Posterior vena cava (tissue), 2 donors: ENCODE results near the gene KY. TPM values are rescaled to one million over a fixed set of nuclear protein-coding genes. Genes with fewer than 3 reads are reported as not detected.
"Not testable (repeated sequence)": the region's sequence is repeated elsewhere in the genome, so short reads cannot be mapped to it uniquely, and the experiment has no call there.

ENCODE experiments used
- DNase-seq: peaks from one replicate; pipeline ENCODE4 v3.0.0-alpha.2; 2020; ENCODE audit warnings: low spot score
- intact Hi-C, 2 donors: fragments of 100-400 bp; cut with DNase I; formaldehyde crosslinking; loops; one replicate each; pipeline versions ENCODE4 v1.14.1 to v1.14.2; 2022 to 2023
- total RNA-seq, 2 donors: library from RNA; stranded (reverse); fragmentation: NEBNext Ultra II Directional; extraction: Animal tissue kit (Norgen Biotek cat#: 25700); gene quantifications; one replicate each; pipeline ENCODE4 v1.2.1, GENCODE V29; 2021
- donor health status: DM: yes; HTN: yes; CAD: no.
- donor health status: DM: yes; HTN: yes; CAD: no.

Gene KY
- total RNA-seq, 2 donors from 2014 or later = 3.2 to 3.8 TPM

GRCh38 chr3:134608771-134609435 lies 41.9 kb downstream of the KY start:
- DNase-seq = peak; percentile 38
- intact Hi-C loops = loop anchor here in 1 of 2 donors (10.0 kb wide), 1 partner anchor 1286 kb away; no protein-coding TSS in a partner anchor

- no peak for DNase-seq
- intact Hi-C loops = loop anchor here in 1 of 2 donors (10.0 kb wide), 1 partner anchor 1287 kb away; no protein-coding TSS in a partner anchor
Measured at GRCh38 chr3:134608023-134608770, 42.6 kb downstream of the KY start.

GRCh38 chr3:134607054-134608022 lies 43.5 kb downstream of the KY start:
- intact Hi-C loops = loop anchor here in 1 of 2 donors (10.0 kb wide), 1 partner anchor 1287 kb away; no protein-coding TSS in a partner anchor

GRCh38 chr3:134606033-134607025 lies 44.5 kb downstream of the KY start:
- DNase-seq = no peak
- intact Hi-C loops = loop anchor here in 1 of 2 donors (10.0 kb wide), 1 partner anchor 1288 kb away; no protein-coding TSS in a partner anchor

More at GRCh38 chr3:134607054-134608022, 43.5 kb downstream of the KY start:
- no peak for DNase-seq

GRCh38 chr3:134605556-134605955 lies 45.3 kb downstream of the KY start:
- intact Hi-C loops = loop anchor here in 1 of 2 donors (10.0 kb wide), 1 partner anchor 1289 kb away; no protein-coding TSS in a partner anchor

GRCh38 chr3:134603956-134604355 lies 46.9 kb downstream of the KY start:
- DNase-seq = no peak

More at GRCh38 chr3:134605556-134605955, 45.3 kb downstream of the KY start:
- no peak for DNase-seq

GRCh38 chr3:134603480-134603879 lies 47.3 kb downstream of the KY start:
- no peak for DNase-seq

More at GRCh38 chr3:134603956-134604355, 46.9 kb downstream of the KY start:
- intact Hi-C loops = loop anchor here in 1 of 2 donors (10.0 kb wide), 1 partner anchor 1291 kb away; no protein-coding TSS in a partner anchor

GRCh38 chr3:134602440-134602814 lies 48.4 kb downstream of the KY start:
- intact Hi-C loops = loop anchor here in 1 of 2 donors (10.0 kb wide), 1 partner anchor 1292 kb away; no protein-coding TSS in a partner anchor
- DNase-seq = no peak

More at GRCh38 chr3:134603480-134603879, 47.3 kb downstream of the KY start:
- intact Hi-C loops = loop anchor here in 1 of 2 donors (10.0 kb wide), 1 partner anchor 1291 kb away; no protein-coding TSS in a partner anchor

GRCh38 chr3:134601539-134602439 lies 49.0 kb downstream of the KY start:
- intact Hi-C loops = loop anchor here in 1 of 2 donors (10.0 kb wide), 1 partner anchor 1293 kb away; no protein-coding TSS in a partner anchor
- DNase-seq = no peak

GRCh38 chr3:134600685-134601463 lies 49.9 kb downstream of the KY start:
- DNase-seq = no peak
- intact Hi-C loops = loop anchor here in 1 of 2 donors (10.0 kb wide), 1 partner anchor 1294 kb away; no protein-coding TSS in a partner anchor

- intact Hi-C loops = loop anchor here in 1 of 2 donors (10.0 kb wide), 1 partner anchor 1295 kb away; no protein-coding TSS in a partner anchor
- DNase-seq = no peak
Measured at GRCh38 chr3:134600206-134600605, 50.6 kb downstream of the KY start.

- intact Hi-C loops = no loop called here
- DNase-seq = no peak
Measured at GRCh38 chr3:134598763-134599545, 51.9 kb downstream of the KY start.

- intact Hi-C loops = no loop called here
- no peak for DNase-seq
Measured at GRCh38 chr3:134597390-134597970, 53.3 kb downstream of the KY start.

GRCh38 chr3:134594986-134595385 lies 55.8 kb downstream of the KY start:
- intact Hi-C loops, DNase-seq: not testable (repeated sequence)
